ENCODE results near the gene PDZD2. TPM values are rescaled to one million over a fixed set of nuclear protein-coding genes. Genes with fewer than 3 reads are reported as not detected.
A peak's percentile ranks its signal among the peaks of the same experiment; 100 is the strongest.

PDZD2 gene
- polyA plus RNA-seq, 3 donors from 2014 or later: 0.37 TPM; not detected in 2

DNA sequence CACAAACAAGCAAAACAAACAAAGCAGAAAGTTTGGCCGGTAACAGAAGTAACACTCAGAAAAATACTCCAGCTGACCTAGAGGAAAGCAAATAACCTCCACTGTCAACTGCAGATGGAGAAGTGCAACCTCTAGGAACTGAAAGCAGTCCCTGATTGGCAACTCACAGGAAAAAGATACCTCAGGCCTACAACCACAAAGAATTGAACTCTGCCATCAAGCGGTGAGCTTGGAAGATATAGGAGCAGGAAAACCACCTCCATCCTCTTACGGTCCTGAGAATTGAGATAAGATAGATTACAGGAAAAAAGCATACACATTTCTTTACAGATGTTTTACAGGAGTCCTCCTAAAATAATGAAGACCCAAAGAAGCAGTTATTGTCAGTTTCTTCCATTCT, 184.5 kb downstream of the PDZD2 start:
- Mint-ChIP-seq H3K4me3 (no peak overlapping the region), H3K27me3 (ENCODE audit: low read depth in 3 of 3) (peaks cover 3 to 9% (median 5%) of the 10 kb centered on the region in 3 donors), H3K9me3 (peaks cover 0 to 7% (median 2%) of the 10 kb centered on the region in 6 donors), H3K27ac (no peak overlapping the region), H3K36me3 (peaks cover 0 to 4% (median 0%) of the 10 kb centered on the region in 3 donors), H3K4me1 (peaks cover 4 to 11% of the 10 kb centered on the region in 2 donors)
- no peak for DNase-seq

DNA sequence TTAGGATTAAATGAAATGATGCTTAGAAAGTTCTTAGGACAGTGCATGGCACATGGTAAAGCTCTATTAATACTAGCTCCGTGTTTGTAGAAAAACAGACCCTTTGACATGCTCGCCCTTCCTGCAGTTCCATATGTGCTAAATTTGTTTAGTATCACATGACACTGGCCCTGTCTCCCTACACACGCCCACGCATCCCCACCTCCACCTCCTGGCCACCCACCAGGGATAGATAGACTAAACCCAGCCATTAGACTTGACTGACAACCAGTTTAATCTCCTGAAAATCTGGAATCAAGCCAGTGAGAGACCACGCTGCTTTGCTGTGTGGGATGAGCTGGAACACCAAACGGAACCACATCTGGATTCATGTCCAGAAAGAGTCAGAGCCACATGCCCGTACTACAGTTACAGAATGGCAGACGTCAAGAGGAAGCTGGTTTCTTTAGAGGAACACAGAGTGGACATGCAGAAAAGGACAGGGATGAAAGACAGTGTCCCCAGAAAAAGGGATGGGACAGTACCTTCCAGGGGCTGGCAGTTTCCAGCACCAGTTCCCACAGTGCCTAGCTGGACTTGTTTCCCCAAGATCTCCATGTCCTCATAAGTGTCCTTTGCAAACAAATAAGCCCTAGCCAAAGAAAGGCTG, 186.1 kb downstream of the PDZD2 start:
- H3K9me3 Mint-ChIP-seq: peaks cover 0 to 13% (median 4%) of the 10 kb centered on the region in 6 donors
- no peak for DNase-seq
- H3K27ac Mint-ChIP-seq: no peak overlapping the region
- peaks cover 3 to 9% (median 3%) of the 10 kb centered on the region in 3 donors for H3K27me3 Mint-ChIP-seq (ENCODE audit: low read depth in 3 of 3)
- peaks cover 4 to 11% of the 10 kb centered on the region in 2 donors for H3K4me1 Mint-ChIP-seq
- H3K4me3 Mint-ChIP-seq: no peak overlapping the region
- peaks cover 0 to 4% (median 0%) of the 10 kb centered on the region in 3 donors for H3K36me3 Mint-ChIP-seq

DNA sequence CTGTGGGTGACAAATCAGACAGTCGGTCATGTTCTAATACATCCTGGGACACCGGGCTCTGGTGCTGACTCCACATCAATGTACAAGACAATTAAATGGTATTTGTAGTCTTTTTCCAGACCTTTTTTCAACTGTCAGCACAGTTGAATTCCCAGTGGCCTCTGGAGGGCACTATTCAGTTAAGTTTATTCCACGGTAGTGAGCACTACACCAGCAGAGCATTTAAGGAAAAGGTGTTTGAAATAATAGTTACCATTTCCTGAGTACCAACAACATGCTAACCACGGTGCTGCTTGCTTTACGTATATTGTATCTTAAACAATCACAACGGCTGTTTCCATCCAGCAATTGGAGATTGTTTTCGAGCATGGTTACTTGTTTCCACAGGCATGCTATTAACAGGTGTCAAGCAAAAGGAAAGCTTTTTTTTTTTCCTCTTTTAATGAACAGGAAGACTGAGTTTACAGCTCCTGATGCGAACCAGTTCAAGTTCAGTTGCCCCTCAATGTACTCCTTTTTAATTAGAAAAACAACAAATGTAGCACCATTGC, 186.7 kb downstream of the PDZD2 start:
- Mint-ChIP-seq H3K27ac (no peak overlapping the region), H3K9me3 (peaks cover 0 to 13% (median 3%) of the 10 kb centered on the region in 6 donors), H3K4me1 (peaks cover 4 to 11% of the 10 kb centered on the region in 2 donors), H3K4me3 (peak overlapping the region in 1 of 5 donors; percentile 8), H3K27me3 (ENCODE audit: low read depth in 3 of 3) (peaks cover 3 to 9% (median 3%) of the 10 kb centered on the region in 3 donors), H3K36me3 (peaks cover 0 to 4% (median 3%) of the 10 kb centered on the region in 3 donors)
- peak; percentile 8 to 32 (median 16) for DNase-seq

- peaks cover 0 to 13% (median 3%) of the 10 kb centered on the region in 6 donors for H3K9me3 Mint-ChIP-seq
- peaks cover 0 to 4% (median 3%) of the 10 kb centered on the region in 3 donors for H3K36me3 Mint-ChIP-seq
- peaks cover 3 to 9% (median 3%) of the 10 kb centered on the region in 3 donors for H3K27me3 Mint-ChIP-seq (ENCODE audit: low read depth in 3 of 3)
Observed at GRCh38 chr5:31827867-31828266, 188.9 kb downstream of the PDZD2 start.

DNA sequence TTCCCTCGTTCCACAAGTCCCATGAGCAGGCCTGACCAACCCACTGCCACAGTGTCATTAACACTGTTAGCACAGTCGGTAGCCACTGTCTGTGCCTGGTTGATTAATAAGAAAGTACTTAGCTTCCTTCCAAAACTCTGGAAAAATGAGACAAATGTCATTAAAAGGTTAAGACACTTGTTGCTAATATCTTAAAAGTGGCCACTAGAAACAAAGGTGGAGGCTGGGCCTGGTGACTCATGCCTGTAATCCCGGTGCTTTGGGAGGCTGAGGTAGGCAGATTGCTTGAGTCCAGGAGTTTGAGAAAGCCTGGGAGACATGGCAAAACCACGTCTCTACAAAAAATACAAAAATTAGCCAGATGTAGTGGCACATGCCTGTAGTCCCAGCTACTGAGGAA, 194.0 kb downstream of the PDZD2 start:
- Mint-ChIP-seq H3K4me1 (no peaks in the 10 kb centered on the region), H3K4me3 (no peak overlapping the region), H3K36me3 (peaks cover 0 to 3% (median 3%) of the 10 kb centered on the region in 3 donors), H3K27ac (no peak overlapping the region), H3K27me3 (ENCODE audit: low read depth in 3 of 3) (no peaks in the 10 kb centered on the region), H3K9me3 (peaks cover 0 to 12% (median 3%) of the 10 kb centered on the region in 6 donors)
- no peak for DNase-seq

More at GRCh38 chr5:31827867-31828266, 188.9 kb downstream of the PDZD2 start:
- no peak overlapping the region for H3K27ac Mint-ChIP-seq
- peaks cover 4 to 11% of the 10 kb centered on the region in 2 donors for H3K4me1 Mint-ChIP-seq
- no peak overlapping the region for H3K4me3 Mint-ChIP-seq
- DNase-seq: no peak

DNA sequence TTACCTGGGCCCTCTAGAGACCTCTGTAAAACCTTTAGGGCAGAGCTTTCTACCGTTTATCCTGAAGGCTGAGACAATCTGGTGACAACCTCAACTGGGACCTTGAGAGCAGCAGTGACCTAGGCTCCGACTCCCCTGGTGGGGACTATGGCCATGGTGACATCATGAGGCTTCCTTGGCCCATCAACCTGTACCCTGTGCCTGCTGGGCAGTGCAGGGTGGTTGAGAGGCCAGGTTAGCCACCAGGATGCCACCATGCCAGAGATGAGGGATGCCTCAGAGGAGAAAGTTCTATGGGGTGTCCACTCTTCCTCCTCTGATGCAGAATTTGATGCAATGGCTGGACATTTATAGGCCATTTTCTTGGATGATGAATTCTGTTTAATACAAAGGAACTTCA, 194.8 kb downstream of the PDZD2 start:
- no peaks in the 10 kb centered on the region for H3K4me1 Mint-ChIP-seq
- no peak for DNase-seq
- H3K9me3 Mint-ChIP-seq: peaks cover 0 to 4% (median under 1%) of the 10 kb centered on the region in 6 donors
- H3K36me3 Mint-ChIP-seq: peaks cover 0 to 3% (median 0%) of the 10 kb centered on the region in 3 donors
- H3K27me3 Mint-ChIP-seq (ENCODE audit: low read depth in 3 of 3): no peaks in the 10 kb centered on the region
- no peak overlapping the region for H3K27ac Mint-ChIP-seq
- H3K4me3 Mint-ChIP-seq: no peak overlapping the region

DNA sequence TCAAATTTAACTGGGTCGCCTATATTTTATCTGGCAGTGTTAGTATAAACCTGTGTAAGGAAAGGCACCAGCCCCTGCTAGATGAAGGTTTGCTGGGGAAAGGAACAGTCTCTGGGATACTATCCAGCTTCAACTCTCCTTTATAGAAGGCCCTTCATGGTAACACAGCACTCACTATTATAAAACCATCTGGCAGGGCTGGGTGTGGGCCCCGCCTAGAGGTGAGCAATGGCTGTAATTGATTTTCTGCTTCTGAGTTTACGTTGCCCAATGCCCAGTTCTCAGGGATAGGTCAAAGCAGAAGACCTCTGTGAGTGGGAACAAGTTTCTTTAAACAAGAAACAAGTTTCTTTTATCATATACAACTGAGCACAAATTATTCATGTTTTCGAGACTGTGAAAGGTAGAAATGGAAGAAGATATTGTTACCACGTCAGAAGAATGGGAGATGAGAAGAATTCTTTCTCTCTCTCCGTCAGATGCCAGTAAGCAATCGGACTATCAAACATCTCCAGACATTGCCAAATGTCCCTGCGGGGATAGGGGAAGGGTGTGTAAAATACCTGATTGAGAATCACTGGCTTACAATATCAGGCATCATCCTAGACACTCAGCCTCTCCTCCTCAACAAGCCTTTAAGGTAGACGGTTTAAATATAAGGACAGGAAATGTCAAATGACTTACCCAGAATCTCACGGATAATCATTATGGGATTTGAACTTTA, 205.9 kb downstream of the PDZD2 start:
- DNase-seq: no peak
- no peaks in the 10 kb centered on the region for H3K9me3 Mint-ChIP-seq

DNA sequence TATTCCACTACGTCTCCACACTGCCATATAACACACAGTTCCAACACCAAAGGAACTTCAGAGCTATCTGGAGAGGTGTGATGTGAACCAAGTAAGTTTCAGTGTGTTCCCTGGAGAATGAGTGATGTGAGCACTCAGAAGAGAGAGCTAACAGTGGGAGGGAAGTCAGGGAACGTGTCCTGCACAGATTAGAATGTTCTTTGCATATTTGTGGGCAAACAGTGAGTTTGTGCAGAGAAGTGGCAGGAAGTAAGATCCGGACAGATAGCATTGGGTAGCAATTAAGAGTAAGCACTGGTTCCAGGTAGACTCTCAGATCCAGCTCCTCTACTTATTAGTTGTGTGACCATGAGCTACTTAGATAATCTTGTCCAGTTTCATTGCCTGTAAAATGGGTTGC, 206.4 kb downstream of the PDZD2 start:
- DNase-seq: no peak
- H3K27me3 Mint-ChIP-seq (ENCODE audit: low read depth in 3 of 3): peaks cover 2 to 10% (median 2%) of the 10 kb centered on the region in 3 donors
- H3K27ac Mint-ChIP-seq: no peak overlapping the region
- H3K4me1 Mint-ChIP-seq: no peaks in the 10 kb centered on the region
- H3K36me3 Mint-ChIP-seq: no peaks in the 10 kb centered on the region
- H3K9me3 Mint-ChIP-seq: no peaks in the 10 kb centered on the region
- H3K4me3 Mint-ChIP-seq: no peak overlapping the region

More for the DNA sequence above, 205.9 kb downstream of the PDZD2 start:
- Mint-ChIP-seq H3K27ac (no peak overlapping the region), H3K4me3 (no peak overlapping the region), H3K27me3 (ENCODE audit: low read depth in 3 of 3) (peaks cover 2 to 10% (median 2%) of the 10 kb centered on the region in 3 donors), H3K4me1 (no peaks in the 10 kb centered on the region), H3K36me3 (no peaks in the 10 kb centered on the region)

DNA sequence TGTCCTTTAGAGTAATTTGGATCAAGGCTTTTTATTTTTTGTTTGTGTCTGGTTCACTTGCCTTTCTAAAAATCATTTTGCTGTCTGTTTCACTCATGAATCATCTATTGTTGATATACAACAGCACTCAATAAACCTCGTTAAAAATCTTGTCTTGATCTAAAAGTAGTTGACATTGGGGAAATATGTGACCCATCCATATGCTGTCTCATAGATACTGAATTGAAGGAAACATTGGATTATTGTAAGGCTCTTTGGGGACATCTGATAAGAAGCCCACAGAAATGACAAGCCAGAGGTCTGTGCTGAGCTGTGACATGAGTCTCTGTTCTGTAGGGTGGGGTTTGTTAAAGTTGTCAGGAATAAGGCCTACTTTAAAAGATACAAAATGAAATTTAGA, 208.0 kb downstream of the PDZD2 start:
- Mint-ChIP-seq H3K27me3 (ENCODE audit: low read depth in 3 of 3) (peaks cover 2 to 12% (median 2%) of the 10 kb centered on the region in 3 donors), H3K36me3 (no peaks in the 10 kb centered on the region), H3K9me3 (no peaks in the 10 kb centered on the region), H3K4me3 (no peak overlapping the region), H3K4me1 (no peaks in the 10 kb centered on the region), H3K27ac (no peak overlapping the region)
- no peak for DNase-seq

DNA sequence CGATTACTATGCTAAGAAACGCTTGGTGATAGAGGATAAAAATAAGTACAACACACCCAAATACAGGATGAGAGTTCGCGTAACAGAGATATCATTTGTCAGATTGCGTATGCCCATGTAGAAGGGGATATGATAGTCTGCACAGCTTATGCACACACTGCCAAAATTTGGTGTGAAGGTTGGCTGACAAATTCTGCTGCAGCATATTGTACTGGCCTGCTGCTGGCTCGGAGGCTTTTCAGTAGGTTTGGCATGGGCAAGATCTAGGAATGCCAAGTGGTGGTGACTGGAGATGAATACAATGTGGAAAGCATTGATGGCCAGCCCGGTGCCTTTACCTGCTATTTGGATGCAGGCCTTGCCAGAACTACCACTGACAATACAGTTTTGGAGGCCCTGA, 208.4 kb downstream of the PDZD2 start:
- no peaks in the 10 kb centered on the region for H3K9me3 Mint-ChIP-seq
- no peaks in the 10 kb centered on the region for H3K36me3 Mint-ChIP-seq
- no peaks in the 10 kb centered on the region for H3K4me1 Mint-ChIP-seq
- H3K27ac Mint-ChIP-seq: no peak overlapping the region
- no peak overlapping the region for H3K4me3 Mint-ChIP-seq
- H3K27me3 Mint-ChIP-seq (ENCODE audit: low read depth in 3 of 3): peaks cover 2 to 12% (median 2%) of the 10 kb centered on the region in 3 donors
- no peak for DNase-seq

- H3K27ac Mint-ChIP-seq: no peak overlapping the region
- no peaks in the 10 kb centered on the region for H3K9me3 Mint-ChIP-seq
- no peaks in the 10 kb centered on the region for H3K36me3 Mint-ChIP-seq
- H3K27me3 Mint-ChIP-seq (ENCODE audit: low read depth in 3 of 3): peaks cover 6 to 22% (median 7%) of the 10 kb centered on the region in 3 donors
- H3K4me3 Mint-ChIP-seq: no peak overlapping the region
- no peak for DNase-seq
- H3K4me1 Mint-ChIP-seq: peaks cover 16 to 17% of the 10 kb centered on the region in 2 donors
Observed at GRCh38 chr5:31850981-31851689, 212.2 kb downstream of the PDZD2 start.

DNA sequence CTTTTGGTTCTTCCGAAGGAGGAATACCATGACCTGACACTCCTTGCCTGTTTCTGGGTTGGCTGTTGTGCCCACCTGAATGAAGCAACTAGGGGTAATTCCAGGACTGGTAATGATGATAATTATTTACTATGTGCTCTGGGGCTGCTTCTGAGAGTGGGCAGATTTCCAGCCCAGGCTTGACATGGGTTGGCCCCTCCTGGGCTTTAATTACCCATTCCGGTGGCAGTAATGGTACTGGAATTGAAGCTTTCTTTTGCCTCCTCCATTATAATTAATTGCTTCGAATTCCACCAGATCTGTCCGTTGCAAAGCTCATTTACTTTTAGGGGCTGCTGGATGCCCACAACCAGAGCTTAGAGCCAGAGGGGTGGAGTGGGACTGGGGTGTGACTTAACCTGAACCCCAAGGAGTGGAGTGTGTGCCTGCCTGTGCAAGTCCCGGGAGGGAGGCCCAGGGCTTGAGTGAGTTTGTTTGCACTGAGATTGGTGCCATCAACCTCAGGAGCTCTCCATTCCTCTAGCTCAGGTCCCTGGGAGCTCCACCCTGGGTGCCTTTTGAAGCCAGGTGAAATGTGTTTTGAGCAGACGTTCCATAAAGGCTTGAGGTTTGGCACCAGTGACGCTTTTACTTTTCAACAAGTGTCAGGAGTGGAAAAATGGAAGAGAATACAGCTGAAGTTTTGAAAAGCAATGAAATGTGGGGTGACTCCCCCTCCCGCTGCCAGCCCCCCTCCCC, 214.6 kb downstream of the PDZD2 start:
- DNase-seq: no peak
- H3K27ac Mint-ChIP-seq: no peak overlapping the region
- peaks cover 0 to 2% (median 0%) of the 10 kb centered on the region in 6 donors for H3K9me3 Mint-ChIP-seq
- H3K4me3 Mint-ChIP-seq: no peak overlapping the region
- peaks cover 16 to 17% of the 10 kb centered on the region in 2 donors for H3K4me1 Mint-ChIP-seq
- peaks cover 0 to 6% (median 0%) of the 10 kb centered on the region in 3 donors for H3K36me3 Mint-ChIP-seq
- H3K27me3 Mint-ChIP-seq (ENCODE audit: low read depth in 3 of 3): peaks cover 7 to 23% (median 8%) of the 10 kb centered on the region in 3 donors
